HL-60 (cell line): ENCODE results near the gene RBPJL.

Experiments
- GABPA ChIP-seq: IDR thresholded peaks from 2 replicates; pipeline ENCODE4 v1.6.1; 2012; ENCODE audit warnings: low read depth
- POLR2AphosphoS5 ChIP-seq: IDR thresholded peaks from 2 replicates; pipeline ENCODE4 v1.6.1; 2012; ENCODE audit warnings: low read depth
- TF ChIP-seq, protein P1 (sequence below): IDR thresholded peaks from 2 replicates; pipeline ENCODE4 v1.6.1; 2012; ENCODE audit warnings: low read depth; ENCODE audit not compliant: insufficient replicate concordance
- TF ChIP-seq, protein P2 (sequence below): IDR thresholded peaks from one replicate; pipeline ENCODE4 v1.5.1; 2011; ENCODE audit warnings: low read length, control low read depth, inconsistent platforms; ENCODE audit not compliant: insufficient read depth

DNA sequence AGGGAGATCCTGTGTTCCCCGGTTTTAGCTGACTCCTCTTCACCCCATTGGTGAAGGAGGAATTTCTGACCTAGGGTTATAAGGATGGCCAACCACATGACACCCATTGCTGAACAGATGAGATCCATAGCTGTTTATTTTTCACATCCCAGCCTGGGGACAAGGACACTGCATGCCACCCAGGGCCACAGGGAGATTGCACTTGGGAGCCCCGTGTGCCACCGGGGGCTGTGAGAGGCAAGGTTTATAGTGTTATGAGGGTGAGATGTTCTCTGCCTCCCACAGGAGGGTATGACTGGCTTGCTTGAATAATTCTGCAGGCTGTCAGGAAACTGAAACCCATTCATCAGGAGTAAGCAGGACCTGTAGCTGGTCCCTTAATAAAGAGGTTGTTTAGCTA lies 37.6 kb upstream of the RBPJL start:
- TF ChIP-seq, protein P1, sequence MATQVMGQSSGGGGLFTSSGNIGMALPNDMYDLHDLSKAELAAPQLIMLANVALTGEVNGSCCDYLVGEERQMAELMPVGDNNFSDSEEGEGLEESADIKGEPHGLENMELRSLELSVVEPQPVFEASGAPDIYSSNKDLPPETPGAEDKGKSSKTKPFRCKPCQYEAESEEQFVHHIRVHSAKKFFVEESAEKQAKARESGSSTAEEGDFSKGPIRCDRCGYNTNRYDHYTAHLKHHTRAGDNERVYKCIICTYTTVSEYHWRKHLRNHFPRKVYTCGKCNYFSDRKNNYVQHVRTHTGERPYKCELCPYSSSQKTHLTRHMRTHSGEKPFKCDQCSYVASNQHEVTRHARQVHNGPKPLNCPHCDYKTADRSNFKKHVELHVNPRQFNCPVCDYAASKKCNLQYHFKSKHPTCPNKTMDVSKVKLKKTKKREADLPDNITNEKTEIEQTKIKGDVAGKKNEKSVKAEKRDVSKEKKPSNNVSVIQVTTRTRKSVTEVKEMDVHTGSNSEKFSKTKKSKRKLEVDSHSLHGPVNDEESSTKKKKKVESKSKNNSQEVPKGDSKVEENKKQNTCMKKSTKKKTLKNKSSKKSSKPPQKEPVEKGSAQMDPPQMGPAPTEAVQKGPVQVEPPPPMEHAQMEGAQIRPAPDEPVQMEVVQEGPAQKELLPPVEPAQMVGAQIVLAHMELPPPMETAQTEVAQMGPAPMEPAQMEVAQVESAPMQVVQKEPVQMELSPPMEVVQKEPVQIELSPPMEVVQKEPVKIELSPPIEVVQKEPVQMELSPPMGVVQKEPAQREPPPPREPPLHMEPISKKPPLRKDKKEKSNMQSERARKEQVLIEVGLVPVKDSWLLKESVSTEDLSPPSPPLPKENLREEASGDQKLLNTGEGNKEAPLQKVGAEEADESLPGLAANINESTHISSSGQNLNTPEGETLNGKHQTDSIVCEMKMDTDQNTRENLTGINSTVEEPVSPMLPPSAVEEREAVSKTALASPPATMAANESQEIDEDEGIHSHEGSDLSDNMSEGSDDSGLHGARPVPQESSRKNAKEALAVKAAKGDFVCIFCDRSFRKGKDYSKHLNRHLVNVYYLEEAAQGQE, result no peak
- TF ChIP-seq GABPA (no peak), POLR2AphosphoS5 (no peak)
- TF ChIP-seq, protein P2, sequence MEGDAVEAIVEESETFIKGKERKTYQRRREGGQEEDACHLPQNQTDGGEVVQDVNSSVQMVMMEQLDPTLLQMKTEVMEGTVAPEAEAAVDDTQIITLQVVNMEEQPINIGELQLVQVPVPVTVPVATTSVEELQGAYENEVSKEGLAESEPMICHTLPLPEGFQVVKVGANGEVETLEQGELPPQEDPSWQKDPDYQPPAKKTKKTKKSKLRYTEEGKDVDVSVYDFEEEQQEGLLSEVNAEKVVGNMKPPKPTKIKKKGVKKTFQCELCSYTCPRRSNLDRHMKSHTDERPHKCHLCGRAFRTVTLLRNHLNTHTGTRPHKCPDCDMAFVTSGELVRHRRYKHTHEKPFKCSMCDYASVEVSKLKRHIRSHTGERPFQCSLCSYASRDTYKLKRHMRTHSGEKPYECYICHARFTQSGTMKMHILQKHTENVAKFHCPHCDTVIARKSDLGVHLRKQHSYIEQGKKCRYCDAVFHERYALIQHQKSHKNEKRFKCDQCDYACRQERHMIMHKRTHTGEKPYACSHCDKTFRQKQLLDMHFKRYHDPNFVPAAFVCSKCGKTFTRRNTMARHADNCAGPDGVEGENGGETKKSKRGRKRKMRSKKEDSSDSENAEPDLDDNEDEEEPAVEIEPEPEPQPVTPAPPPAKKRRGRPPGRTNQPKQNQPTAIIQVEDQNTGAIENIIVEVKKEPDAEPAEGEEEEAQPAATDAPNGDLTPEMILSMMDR, result no peak
